Neuronal stem cell (in vitro differentiated cells): ENCODE data around the gene TMEM201.

Source experiments
- DNase-seq: peaks from one replicate; pipeline ENCODE4 v3.0.0-alpha.2; 2013; ENCODE audit warnings: low spot score
- H2AFZ ChIP-seq: one replicate; pipeline ENCODE4 v1.6.1; 2013; ENCODE audit warnings: mild to moderate bottlenecking, low read length, inconsistent platforms
- H2AK5ac ChIP-seq: 2 replicates; pipeline ENCODE4 v1.6.1; 2013; ENCODE audit warnings: low read depth, mild to moderate bottlenecking, inconsistent platforms, low read length, moderate library complexity, mixed read lengths
- H2BK120ac ChIP-seq: 2 replicates; pipeline ENCODE4 v1.6.1; 2013; ENCODE audit warnings: low read depth, mild to moderate bottlenecking, inconsistent platforms, low read length, moderate library complexity, mixed read lengths
- H2BK12ac ChIP-seq: one replicate; pipeline ENCODE4 v1.6.1; 2013; ENCODE audit warnings: low read length, inconsistent platforms
- H2BK15ac ChIP-seq: 2 replicates; pipeline ENCODE4 v1.6.1; 2013; ENCODE audit warnings: mild to moderate bottlenecking, low read length, inconsistent platforms, mixed read lengths
- H2BK5ac ChIP-seq: one replicate; pipeline ENCODE4 v1.6.1; 2013; ENCODE audit warnings: inconsistent platforms, mild to moderate bottlenecking, low read length, moderate library complexity
- H3K14ac ChIP-seq: one replicate; pipeline ENCODE4 v1.6.1; 2013; ENCODE audit warnings: low read length, inconsistent platforms
- H3K18ac ChIP-seq: 2 replicates; pipeline ENCODE4 v1.6.1; 2013; ENCODE audit warnings: low read length, inconsistent platforms
- H3K23ac ChIP-seq: 2 replicates; pipeline ENCODE4 v1.6.1; 2013; ENCODE audit warnings: low read depth, mild to moderate bottlenecking, mixed read lengths, low read length, inconsistent platforms; ENCODE audit not compliant: poor library complexity
- H3K27ac ChIP-seq: replicated peaks from 3 replicates; pipeline ENCODE4 v1.5.1; 2013; ENCODE audit warnings: low read length, inconsistent platforms
- H3K27me3 ChIP-seq, 3 experiments: 2 replicates each; pipeline ENCODE4 v1.6.1; 2013; ENCODE audit warnings: low read length in 3 of 3, mild to moderate bottlenecking in 2 of 3, inconsistent platforms in 1 of 3, low read depth in 1 of 3, mixed read lengths in 1 of 3, moderate library complexity in 1 of 3; ENCODE audit not compliant: control insufficient read depth in 3 of 3, insufficient read depth in 3 of 3
- H3K36me3 ChIP-seq, 2 donors: replicated peaks in 1 of 2; 2 replicates each; pipeline ENCODE4 v1.6.1; 2013; ENCODE audit warnings: low read length in 2 of 2; ENCODE audit not compliant: control insufficient read depth in 2 of 2, insufficient read depth in 2 of 2
- H3K4ac ChIP-seq: 2 replicates; pipeline ENCODE4 v1.6.1; 2013; ENCODE audit warnings: inconsistent platforms, mild to moderate bottlenecking, low read length, moderate library complexity
- H3K4me1 ChIP-seq, 2 donors: 1 replicate in 1 of 2; 2 replicates in 1 of 2; pipeline ENCODE4 v1.6.1; 2013; ENCODE audit warnings: low read length in 2 of 2, low read depth in 1 of 2; ENCODE audit not compliant: control insufficient read depth in 2 of 2, insufficient read depth in 1 of 2
- H3K4me2 ChIP-seq: one replicate; pipeline ENCODE4 v1.6.1; 2013; ENCODE audit warnings: mild to moderate bottlenecking, low read length, inconsistent platforms; ENCODE audit not compliant: insufficient read depth, poor library complexity, severe bottlenecking
- H3K4me3 ChIP-seq, 2 donors: 2 replicates each; pipeline ENCODE4 v1.5.1; 2013; ENCODE audit warnings: low read length in 2 of 2, mild to moderate bottlenecking in 2 of 2, inconsistent platforms in 1 of 2, moderate library complexity in 1 of 2
- H3K79me1 ChIP-seq: one replicate; pipeline ENCODE4 v1.6.1; 2013; ENCODE audit warnings: low read depth, mild to moderate bottlenecking, inconsistent platforms, low read length, moderate library complexity
- H3K9ac ChIP-seq: one replicate; pipeline ENCODE4 v1.6.1; 2013; ENCODE audit warnings: mild to moderate bottlenecking, low read depth, low read length, inconsistent platforms; ENCODE audit not compliant: poor library complexity
- H3K9me3 ChIP-seq, 2 donors: replicated peaks in 1 of 2; 2 replicates each; pipeline versions ENCODE3 to v1.6.1; 2013; ENCODE audit warnings: low read length in 2 of 2, mild to moderate bottlenecking in 2 of 2, inconsistent platforms in 1 of 2, low read depth in 1 of 2, mixed read lengths in 1 of 2, moderate library complexity in 1 of 2; ENCODE audit not compliant: control insufficient read depth in 2 of 2, insufficient read depth in 1 of 2
- H4K8ac ChIP-seq: one replicate; pipeline ENCODE4 v1.6.1; 2013; ENCODE audit warnings: low read depth, mild to moderate bottlenecking, inconsistent platforms, low read length, moderate library complexity
- H4K91ac ChIP-seq: one replicate; pipeline ENCODE4 v1.6.1; 2013; ENCODE audit warnings: low read length, low read depth, mild to moderate bottlenecking, inconsistent platforms; ENCODE audit not compliant: poor library complexity
- WGBS, 2 donors: extraction: QIAGEN DNeasy Blood & Tissue Kit; methylation state at CpG; one replicate each; pipeline ENCODE4 v1.1.7; 2013; ENCODE audit warnings: missing lambda C conversion rate in 2 of 2, mixed read lengths in 1 of 2; ENCODE audit not compliant: insufficient read length in 2 of 2, insufficient replicate concordance in 1 of 2; ENCODE audit errors: extremely low coverage in 2 of 2; 5-methylcytosine and 5-hydroxymethylcytosine counted together

Gene TMEM201

GRCh38 chr1:9654834-9655723 lies 66.4 kb downstream of the TMEM201 start:
- Histone ChIP-seq H3K23ac (no peak overlapping the region), H3K4me1 (peaks cover 3% of the 10 kb centered on the region in 2 donors), H3K27me3 (peaks cover 0 to 83% (median 24%) of the 10 kb centered on the region in 3 experiments), H3K79me1 (no peaks in the 10 kb centered on the region), H2BK5ac (no peak overlapping the region), H3K27ac (no peak overlapping the region), H4K91ac (no peak overlapping the region), H3K36me3 (no peaks in the 10 kb centered on the region), H3K9me3 (no peaks in the 10 kb centered on the region), H3K18ac (no peak overlapping the region), H2BK12ac (no peak overlapping the region), H2AK5ac (no peak overlapping the region), H2BK15ac (no peak overlapping the region), H3K9ac (no peak overlapping the region), H2BK120ac (no peak overlapping the region), H3K4me3 (no peak overlapping the region), H3K14ac (no peak overlapping the region), H3K4me2 (no peak overlapping the region), H2AFZ (no peak overlapping the region), H3K4ac (no peak overlapping the region), H4K8ac (no peak overlapping the region)
- no peak for DNase-seq
- WGBS, 2 donors = no CpG with 5 or more reads among the region's 16 CpGs

GRCh38 chr1:9655836-9656235 lies 67.1 kb downstream of the TMEM201 start:
- Histone ChIP-seq H3K4me2 (no peak overlapping the region), H3K14ac (no peak overlapping the region), H3K4me1 (peaks cover 3% of the 10 kb centered on the region in 2 donors), H3K9ac (no peak overlapping the region), H3K4ac (no peak overlapping the region), H3K27ac (no peak overlapping the region), H2BK12ac (no peak overlapping the region), H3K9me3 (no peaks in the 10 kb centered on the region), H4K91ac (no peak overlapping the region), H2AFZ (no peak overlapping the region), H2BK120ac (no peak overlapping the region), H3K27me3 (peaks cover 0 to 81% (median 21%) of the 10 kb centered on the region in 3 experiments), H3K4me3 (no peak overlapping the region), H3K36me3 (no peaks in the 10 kb centered on the region), H2BK5ac (no peak overlapping the region), H3K18ac (no peak overlapping the region), H3K23ac (no peak overlapping the region), H4K8ac (no peak overlapping the region), H2BK15ac (no peak overlapping the region), H2AK5ac (no peak overlapping the region), H3K79me1 (no peaks in the 10 kb centered on the region)
- DNase-seq = no peak
- no CpG with 5 or more reads among the region's 11 CpGs for WGBS, 2 donors

- no peak overlapping the region for H3K4ac ChIP-seq
- no peak overlapping the region for H2AFZ ChIP-seq
- H2AK5ac ChIP-seq = no peak overlapping the region
- no peak overlapping the region for H3K9ac ChIP-seq
- no peaks in the 10 kb centered on the region for H3K9me3 ChIP-seq
- DNase-seq = no peak
- no peaks in the 10 kb centered on the region for H3K36me3 ChIP-seq
- no peak overlapping the region for H3K14ac ChIP-seq
- H3K4me1 ChIP-seq = peaks cover 0 to under 1% of the 10 kb centered on the region in 2 donors
- H3K27me3 ChIP-seq = peaks cover 0 to 63% (median 15%) of the 10 kb centered on the region in 3 experiments
- H2BK12ac ChIP-seq = peak overlapping the region; percentile 54
- H2BK120ac ChIP-seq = no peak overlapping the region
- H3K4me2 ChIP-seq = no peak overlapping the region
- WGBS, 2 donors = no CpG with 5 or more reads among the region's 2 CpGs
- H2BK5ac ChIP-seq = no peak overlapping the region
- no peak overlapping the region for H3K23ac ChIP-seq
- H3K27ac ChIP-seq = no peak overlapping the region
- H4K8ac ChIP-seq = no peak overlapping the region
- H2BK15ac ChIP-seq = no peak overlapping the region
- H3K18ac ChIP-seq = no peak overlapping the region
- no peak overlapping the region for H3K4me3 ChIP-seq
- no peaks in the 10 kb centered on the region for H3K79me1 ChIP-seq
- no peak overlapping the region for H4K91ac ChIP-seq
Measured at GRCh38 chr1:9657521-9658032, 68.9 kb downstream of the TMEM201 start.

- Histone ChIP-seq H3K79me1 (no peaks in the 10 kb centered on the region), H3K4me3 (no peak overlapping the region), H3K14ac (no peak overlapping the region), H3K4me2 (no peak overlapping the region), H2BK120ac (no peak overlapping the region), H2AFZ (no peak overlapping the region), H3K4ac (no peak overlapping the region), H4K8ac (no peak overlapping the region), H3K4me1 (no peaks in the 10 kb centered on the region), H3K9ac (no peak overlapping the region), H2BK15ac (no peak overlapping the region), H3K23ac (no peak overlapping the region), H2BK12ac (no peak overlapping the region), H3K27me3 (peaks cover 0 to 57% (median 9%) of the 10 kb centered on the region in 3 experiments), H2BK5ac (no peak overlapping the region), H3K9me3 (no peaks in the 10 kb centered on the region), H3K27ac (no peak overlapping the region), H2AK5ac (no peak overlapping the region), H4K91ac (no peak overlapping the region), H3K18ac (no peak overlapping the region), H3K36me3 (no peaks in the 10 kb centered on the region)
- WGBS, 2 donors = no CpG with 5 or more reads among the region's 4 CpGs
- no peak for DNase-seq
Measured at GRCh38 chr1:9658199-9658598, 69.5 kb downstream of the TMEM201 start.
